GM12865 (cell line): ENCODE measurements around the gene NR4A3.

ENCODE experiments used
- DNase-seq: peaks from one replicate; pipeline ENCODE4 v3.0.0; 2010; ENCODE audit warnings: low read depth
- H3K4me3 ChIP-seq: 2 replicates; pipeline ENCODE4 v1.5.1; 2011; ENCODE audit warnings: mild to moderate bottlenecking, low read depth, low read length, control low read depth
- CTCF ChIP-seq: IDR thresholded peaks from 2 replicates; pipeline ENCODE4 v1.5.1; 2011; ENCODE audit warnings: low read length, control low read depth, low read depth, inconsistent platforms; ENCODE audit not compliant: insufficient read depth; ENCODE audit errors: missing control alignments

NR4A3 gene

GRCh38 chr9:99783799-99784198 lies 37.9 kb upstream of the NR4A3 start:
- no peak overlapping the region for H3K4me3 ChIP-seq
- no peak for DNase-seq
- TF ChIP-seq CTCF: no peak

DNA sequence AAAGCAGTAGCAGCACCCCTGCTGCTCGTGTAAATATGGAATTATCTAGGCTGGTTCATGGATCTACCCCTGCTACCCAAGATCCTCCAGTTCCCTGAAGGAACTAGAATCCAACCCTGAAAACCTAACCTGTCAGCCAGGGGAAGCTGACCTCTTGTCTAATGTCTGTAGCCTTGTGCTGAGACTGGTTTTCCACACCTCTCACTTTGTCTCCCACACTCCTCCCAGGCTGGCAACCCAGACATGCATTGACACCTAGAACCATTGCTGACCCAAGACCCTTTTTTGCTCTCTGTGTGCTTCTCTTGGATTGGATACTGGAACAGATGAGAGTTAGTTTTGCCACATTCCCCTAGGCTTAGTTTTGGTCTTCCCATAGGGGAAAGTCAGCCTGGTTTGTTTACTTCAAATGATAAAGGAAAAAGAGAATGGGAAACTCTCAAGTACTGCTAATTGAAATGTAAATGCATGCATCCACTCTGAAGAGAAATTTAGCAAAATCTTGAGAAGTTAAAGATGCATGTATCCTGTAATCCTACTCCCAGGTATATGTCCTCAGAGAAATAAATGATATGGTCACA lies 36.6 kb upstream of the NR4A3 start:
- TF ChIP-seq CTCF: no peak
- DNase-seq: no peak
- no peak overlapping the region for H3K4me3 ChIP-seq

GRCh38 chr9:99787556-99787955 lies 34.1 kb upstream of the NR4A3 start:
- DNase-seq: no peak
- no peak overlapping the region for H3K4me3 ChIP-seq
- TF ChIP-seq CTCF: no peak

- H3K4me3 ChIP-seq: no peak overlapping the region
- DNase-seq: no peak
- no peak for TF ChIP-seq CTCF
These were observed 28.2 kb upstream of the NR4A3 start for GRCh38 chr9:99793528-99793927.

DNA sequence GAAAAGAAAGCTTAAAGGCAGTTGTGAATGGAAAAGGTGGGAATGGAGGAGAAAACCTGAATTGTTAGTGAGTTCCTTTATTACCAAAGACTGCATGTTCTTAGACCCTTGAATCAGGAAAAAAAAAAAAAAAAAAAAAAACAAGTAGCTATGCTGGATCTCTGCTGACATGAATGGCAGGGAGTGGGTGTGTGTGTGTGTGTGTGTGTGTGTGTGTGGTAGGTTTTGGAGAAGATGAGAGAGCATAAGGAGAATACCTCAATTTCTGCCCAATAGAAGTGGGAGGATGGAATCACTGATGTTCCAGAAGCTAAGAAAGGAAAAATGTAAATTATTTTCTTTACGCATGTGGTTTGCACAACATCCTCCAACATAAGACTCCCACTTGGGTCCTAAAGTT lies 25.5 kb upstream of the NR4A3 start:
- TF ChIP-seq CTCF: no peak
- no peak overlapping the region for H3K4me3 ChIP-seq

GRCh38 chr9:99801775-99802174 lies 19.9 kb upstream of the NR4A3 start:
- no peak overlapping the region for H3K4me3 ChIP-seq
- DNase-seq: no peak
- TF ChIP-seq CTCF: no peak

More for the DNA sequence above, 25.5 kb upstream of the NR4A3 start:
- no peak for DNase-seq

GRCh38 chr9:99803694-99804093 lies 18.0 kb upstream of the NR4A3 start:
- TF ChIP-seq CTCF: no peak
- DNase-seq: no peak
- H3K4me3 ChIP-seq: no peak overlapping the region
